ENCODE measurements around the gene TRMU. TPM values are rescaled to one million over a fixed set of nuclear protein-coding genes. Genes with fewer than 3 reads are reported as not detected.

TRMU gene
- total RNA-seq, 1 donor from 2014 or later, result 70.6 TPM

GRCh38 chr22:46366801-46367706 lies 31.5 kb downstream of the TRMU start:
- H3K9me3 Mint-ChIP-seq, result no peaks in the 10 kb centered on the region

GRCh38 chr22:46367707-46368191 lies 32.2 kb downstream of the TRMU start:
- TF ChIP-seq CTCF (IDR thresholded peaks at IDR 0.05; ENCODE audit: unreplicated experiment), result peak; percentile 77
- no peak overlapping the region for H3K27ac Mint-ChIP-seq

More at GRCh38 chr22:46366801-46367706, 31.5 kb downstream of the TRMU start:
- Mint-ChIP-seq H3K27me3 (ENCODE audit: low read depth) (no peaks in the 10 kb centered on the region), H3K27ac (no peak overlapping the region), H3K4me3 (no peak overlapping the region), H3K4me1 (no peaks in the 10 kb centered on the region), H3K36me3 (peaks cover 2% of the 10 kb centered on the region)
- DNase-seq (ENCODE audit: low spot score in 2 of 2, unreplicated experiment in 2 of 2), result no peak
- TF ChIP-seq CTCF (IDR thresholded peaks at IDR 0.05; ENCODE audit: unreplicated experiment), result no peak

GRCh38 chr22:46368422-46368821 lies 32.9 kb downstream of the TRMU start:
- Mint-ChIP-seq H3K4me3 (no peak overlapping the region), H3K4me1 (no peaks in the 10 kb centered on the region), H3K36me3 (peaks cover 4% of the 10 kb centered on the region), H3K27ac (no peak overlapping the region), H3K27me3 (ENCODE audit: low read depth) (no peaks in the 10 kb centered on the region), H3K9me3 (no peaks in the 10 kb centered on the region)
- TF ChIP-seq CTCF (IDR thresholded peaks at IDR 0.05; ENCODE audit: unreplicated experiment), result no peak
- no peak for DNase-seq (ENCODE audit: low spot score in 2 of 2, unreplicated experiment in 2 of 2)

More at GRCh38 chr22:46367707-46368191, 32.2 kb downstream of the TRMU start:
- H3K4me1 Mint-ChIP-seq, result no peaks in the 10 kb centered on the region
- no peaks in the 10 kb centered on the region for H3K9me3 Mint-ChIP-seq
- no peaks in the 10 kb centered on the region for H3K27me3 Mint-ChIP-seq (ENCODE audit: low read depth)
- peak in 1 of 2 experiments; percentile 79 for DNase-seq (ENCODE audit: low spot score in 2 of 2, unreplicated experiment in 2 of 2)
- H3K4me3 Mint-ChIP-seq, result no peak overlapping the region
- H3K36me3 Mint-ChIP-seq, result peaks cover 3% of the 10 kb centered on the region

GRCh38 chr22:46368871-46369715 lies 33.6 kb downstream of the TRMU start:
- no peaks in the 10 kb centered on the region for H3K4me1 Mint-ChIP-seq
- no peak for TF ChIP-seq CTCF (IDR thresholded peaks at IDR 0.05; ENCODE audit: unreplicated experiment)
- H3K9me3 Mint-ChIP-seq, result no peaks in the 10 kb centered on the region
- H3K27me3 Mint-ChIP-seq (ENCODE audit: low read depth), result no peaks in the 10 kb centered on the region
- no peak for DNase-seq (ENCODE audit: low spot score in 2 of 2, unreplicated experiment in 2 of 2)
- no peak overlapping the region for H3K4me3 Mint-ChIP-seq
- H3K27ac Mint-ChIP-seq, result no peak overlapping the region
- H3K36me3 Mint-ChIP-seq, result peaks cover 6% of the 10 kb centered on the region

- Mint-ChIP-seq H3K27me3 (ENCODE audit: low read depth) (no peaks in the 10 kb centered on the region), H3K4me1 (no peaks in the 10 kb centered on the region), H3K27ac (no peak overlapping the region), H3K36me3 (peaks cover 7% of the 10 kb centered on the region), H3K4me3 (no peak overlapping the region), H3K9me3 (no peaks in the 10 kb centered on the region)
- DNase-seq (ENCODE audit: low spot score in 2 of 2, unreplicated experiment in 2 of 2), result no peak
- no peak for TF ChIP-seq CTCF (IDR thresholded peaks at IDR 0.05; ENCODE audit: unreplicated experiment)
These were observed 34.4 kb downstream of the TRMU start for GRCh38 chr22:46369716-46370583.

All from mesothelial cell of epicardium (in vitro differentiated cells).